GM13976 (cell line): ENCODE data around the gene ATF7IP.

Experiments
- DNase-seq: peaks from one replicate; pipeline ENCODE4 v3.0.0; 2012; ENCODE audit warnings: low spot score
- CTCF ChIP-seq: IDR thresholded peaks from 2 replicates; pipeline ENCODE4 v1.5.1; 2012; ENCODE audit warnings: borderline replicate concordance, mild to moderate bottlenecking; ENCODE audit not compliant: insufficient read depth; ENCODE audit errors: extremely low read depth, missing control alignments, control extremely low read depth
- in situ Hi-C: fragments of 300-500 bp; cut with MboI; formaldehyde crosslinking; loops from one replicate; pipeline ENCODE4 v1.12.0; 2022; ENCODE audit warnings: low sequenced_read_pairs, mixed read lengths, inconsistent platforms; ENCODE audit not compliant: unreplicated experiment

Gene ATF7IP

GRCh38 chr12:14430394-14430986, 65.0 kb downstream of the ATF7IP start:
- TF ChIP-seq CTCF = no peak
- no peak for DNase-seq
- in situ Hi-C loops = no loop called here

- no peak for DNase-seq
- TF ChIP-seq CTCF = no peak
- in situ Hi-C loops = no loop called here
Measured at GRCh38 chr12:14431975-14432374, 66.5 kb downstream of the ATF7IP start.

GRCh38 chr12:14435627-14436026, 70.1 kb downstream of the ATF7IP start:
- no peak for TF ChIP-seq CTCF
- in situ Hi-C loops = no loop called here

GRCh38 chr12:14442221-14442881, 76.9 kb downstream of the ATF7IP start:
- DNase-seq = no peak
- in situ Hi-C loops = no loop called here
- TF ChIP-seq CTCF = no peak

More at GRCh38 chr12:14435627-14436026, 70.1 kb downstream of the ATF7IP start:
- DNase-seq = no peak

GRCh38 chr12:14443531-14443930, 78.0 kb downstream of the ATF7IP start:
- no peak for DNase-seq
- in situ Hi-C loops = no loop called here
- TF ChIP-seq CTCF = no peak

GRCh38 chr12:14450479-14450878, 85.0 kb downstream of the ATF7IP start:
- DNase-seq = no peak
- in situ Hi-C loops = no loop called here
- TF ChIP-seq CTCF = no peak
